Measurements from ENCODE around the gene TSPAN19. TPM values are rescaled to one million over a fixed set of nuclear protein-coding genes. Genes with fewer than 3 reads are reported as not detected.

Gene TSPAN19
- total RNA-seq, 2 donors from 2014 or later: not detected

GRCh38 chr12:84986586-84986985, 49.5 kb downstream of the TSPAN19 start:
- DNase-seq (ENCODE audit: low spot score): no peak
- no peak for TF ChIP-seq CTCF (IDR thresholded peaks at IDR 0.05)
- no peaks in the 10 kb centered on the region for H3K36me3 ChIP-seq
- no peaks in the 10 kb centered on the region for H3K27me3 ChIP-seq
- no peak overlapping the region for H3K4me3 ChIP-seq
- H3K4me1 ChIP-seq: no peaks in the 10 kb centered on the region
- no peaks in the 10 kb centered on the region for H3K9me3 ChIP-seq
- no peak overlapping the region for H3K27ac ChIP-seq

DNA sequence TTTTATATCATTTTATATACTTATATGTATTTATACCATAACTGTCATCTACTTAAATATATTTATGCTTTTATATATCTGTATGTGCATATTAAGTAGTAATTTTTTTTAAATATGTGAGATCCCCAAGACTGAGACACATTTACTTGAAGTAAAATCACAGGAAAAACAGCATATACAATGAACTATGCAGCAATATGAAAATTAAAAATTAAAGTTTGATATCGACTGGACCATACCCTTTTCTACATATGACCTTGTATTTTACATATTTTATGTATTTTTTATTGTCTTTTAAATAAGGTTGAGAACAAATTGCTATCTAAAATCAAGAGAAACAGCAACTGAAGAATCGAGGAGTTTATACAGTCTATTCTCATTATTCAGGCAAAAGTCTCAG, 50.0 kb downstream of the TSPAN19 start:
- H3K36me3 ChIP-seq: no peaks in the 10 kb centered on the region
- H3K9me3 ChIP-seq: no peaks in the 10 kb centered on the region
- H3K4me1 ChIP-seq: no peaks in the 10 kb centered on the region
- H3K27ac ChIP-seq: no peak overlapping the region
- H3K4me3 ChIP-seq: no peak overlapping the region
- no peak for DNase-seq (ENCODE audit: low spot score)
- H3K27me3 ChIP-seq: no peaks in the 10 kb centered on the region
- TF ChIP-seq CTCF (IDR thresholded peaks at IDR 0.05): no peak

DNA sequence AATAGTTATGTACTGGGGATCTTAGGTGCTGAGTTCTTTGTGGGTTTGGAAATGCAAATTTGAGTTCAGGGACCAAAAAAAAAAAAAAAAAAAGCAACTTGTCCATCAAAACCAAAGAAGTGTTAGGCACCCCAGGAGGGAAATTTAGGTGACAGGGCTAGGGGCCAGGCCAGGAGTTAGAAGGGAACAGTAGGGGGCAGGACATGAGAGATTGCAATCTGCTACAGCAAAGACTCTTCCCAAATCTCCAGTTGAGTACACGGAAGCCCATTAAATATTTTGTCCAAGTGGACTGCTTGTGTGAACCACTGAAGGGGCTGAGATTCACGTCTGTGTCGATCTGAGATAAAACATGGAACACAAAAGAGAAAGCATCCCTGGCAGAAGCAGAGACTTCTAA, 52.8 kb downstream of the TSPAN19 start:
- no peak for TF ChIP-seq CTCF (IDR thresholded peaks at IDR 0.05)
- H3K27me3 ChIP-seq: no peaks in the 10 kb centered on the region

GRCh38 chr12:84982888-84983287, 53.2 kb downstream of the TSPAN19 start:
- no peak overlapping the region for H3K4me3 ChIP-seq
- H3K9me3 ChIP-seq: no peaks in the 10 kb centered on the region
- H3K27me3 ChIP-seq: no peaks in the 10 kb centered on the region
- no peak overlapping the region for H3K27ac ChIP-seq
- DNase-seq (ENCODE audit: low spot score): no peak
- no peaks in the 10 kb centered on the region for H3K36me3 ChIP-seq
- H3K4me1 ChIP-seq: no peaks in the 10 kb centered on the region
- no peak for TF ChIP-seq CTCF (IDR thresholded peaks at IDR 0.05)

More for the DNA sequence above, 52.8 kb downstream of the TSPAN19 start:
- H3K9me3 ChIP-seq: no peaks in the 10 kb centered on the region
- H3K36me3 ChIP-seq: no peaks in the 10 kb centered on the region
- H3K4me3 ChIP-seq: no peak overlapping the region
- DNase-seq (ENCODE audit: low spot score): no peak
- no peak overlapping the region for H3K27ac ChIP-seq
- no peaks in the 10 kb centered on the region for H3K4me1 ChIP-seq

- DNase-seq (ENCODE audit: low spot score): no peak
Observed at GRCh38 chr12:84978921-84979320, 57.2 kb downstream of the TSPAN19 start.

More at GRCh38 chr12:84978921-84979320, 57.2 kb downstream of the TSPAN19 start:
- Histone ChIP-seq H3K9me3 (no peaks in the 10 kb centered on the region), H3K36me3 (no peaks in the 10 kb centered on the region), H3K27me3 (no peaks in the 10 kb centered on the region), H3K27ac (no peak overlapping the region), H3K4me1 (no peaks in the 10 kb centered on the region), H3K4me3 (no peak overlapping the region)
- TF ChIP-seq CTCF (IDR thresholded peaks at IDR 0.05): no peak

All from right atrium auricular region (tissue), 2 donors.